ENCODE data around the gene SHC4. TPM values are rescaled to one million over a fixed set of nuclear protein-coding genes. Genes with fewer than 3 reads are reported as not detected.

The SHC4 gene
- total and polyA plus RNA-seq, 2 of the 8 experiments (the other 6 are each of a cell fraction or from before 2014, with no cell fraction given) = 0.15 to 0.30 TPM

GRCh38 chr15:48984021-48984710 is 20.4 kb upstream of the SHC4 start:
- Histone ChIP-seq H2BK120ac (replicated peaks; ENCODE audit: low read depth, low read length) (no peak overlapping the region), H3K56ac (replicated peaks; ENCODE audit: insufficient read length, low read depth, low read length) (no peak overlapping the region), H3K23ac (ENCODE audit: insufficient read length) (no peak overlapping the region), H3K23me2 (ENCODE audit: low read depth, low read length) (no peaks in the 10 kb centered on the region), H4K91ac (replicated peaks; ENCODE audit: insufficient read length, low read length) (no peak overlapping the region), H3K9ac (replicated peaks in 1 of 4; ENCODE audit: extremely low read depth in 1 of 4, low read depth in 3 of 4, low read length in 3 of 4) (no peak overlapping the region), H2BK20ac (ENCODE audit: low read length) (no peak overlapping the region), H2BK5ac (ENCODE audit: low read depth, low read length) (no peak overlapping the region), H3K36me3 (ENCODE audit: control insufficient read depth in 2 of 4, insufficient read depth in 4 of 4, low read length in 3 of 4) (no peaks in the 10 kb centered on the region), H3K27me3 (replicated peaks in 1 of 4; ENCODE audit: control insufficient read depth in 3 of 4, extremely low read depth in 1 of 4, insufficient read depth in 3 of 4, low read length in 3 of 4) (no peaks in the 10 kb centered on the region), H3K4me1 (replicated peaks in 1 of 4; ENCODE audit: control insufficient read depth in 3 of 4, insufficient read depth in 4 of 4, low read length in 3 of 4) (no peaks in the 10 kb centered on the region), H3K14ac (ENCODE audit: insufficient read length) (no peak overlapping the region), H2BK12ac (ENCODE audit: low read depth, low read length) (no peak overlapping the region), H4K5ac (ENCODE audit: insufficient read length, low read depth, low read length) (no peak overlapping the region), H4K20me1 (replicated peaks in 1 of 2; ENCODE audit: control insufficient read depth in 1 of 2, insufficient read depth in 2 of 2, low read length in 2 of 2) (no peaks in the 10 kb centered on the region), H2AK5ac (ENCODE audit: low read depth, low read length) (no peak overlapping the region), H3K79me2 (ENCODE audit: control insufficient read depth in 1 of 2, insufficient read depth in 2 of 2, low read length in 2 of 2) (no peaks in the 10 kb centered on the region), H3K18ac (ENCODE audit: extremely low read depth, low read length) (no peak overlapping the region), H3K79me1 (ENCODE audit: low read depth, low read length) (no peaks in the 10 kb centered on the region), H3K4ac (replicated peaks; ENCODE audit: insufficient read length, low read depth, low read length) (no peak overlapping the region), H4K8ac (ENCODE audit: extremely low read depth, insufficient read depth, low read length) (no peak overlapping the region), H2AFZ (ENCODE audit: low read length) (no peak overlapping the region), H2BK15ac (ENCODE audit: low read length) (no peak overlapping the region), H3K9me3 (ENCODE audit: insufficient read depth in 2 of 2, low read depth in 1 of 2, low read length in 1 of 2) (no peaks in the 10 kb centered on the region), H3K4me2 (ENCODE audit: insufficient read depth in 1 of 2, low read depth in 2 of 2, low read length in 2 of 2) (no peak overlapping the region), H3K4me3 (ENCODE audit: extremely low read depth in 1 of 4, insufficient read depth in 2 of 4, low read depth in 3 of 4, low read length in 4 of 4) (no peak overlapping the region), H3K27ac (ENCODE audit: low read depth, low read length) (no peak overlapping the region)
- no peak for TF ChIP-seq NANOG (IDR thresholded peaks at IDR 0.05; ENCODE audit: insufficient read depth, low read depth, low read length, poor library complexity, severe bottlenecking)
- no peak for TF ChIP-seq USF2 (IDR thresholded peaks at IDR 0.05; ENCODE audit: low read length)
- TF ChIP-seq FOSL1 (IDR thresholded peaks at IDR 0.05; ENCODE audit: insufficient read depth, low read depth, low read length) = no peak
- no peak for TF ChIP-seq MAFK (IDR thresholded peaks at IDR 0.05; ENCODE audit: low read depth, low read length)
- ChIA-PET POLR2A (ENCODE audit: partially characterized antibody) (interaction anchor here (1.3 kb wide), 1 partner anchor 8 kb away, joined by 5 read pairs; no protein-coding TSS in a partner anchor), CTCF (ENCODE audit: partially characterized antibody) (interaction anchor here (1.3 to 3.9 kb wide), 2 partner anchors 9 to 122 kb away, joined by 6 to 20 read pairs; no protein-coding TSS in a partner anchor)
- DNase-seq (ENCODE audit: low read depth in 1 of 2, low spot score in 2 of 2) (no peak), FAIRE-seq (no peak)
- WGBS, 2 experiments (ENCODE audit: extremely low coverage in 1 of 2, insufficient coverage in 1 of 2, insufficient read length in 1 of 2, insufficient replicate concordance in 2 of 2, low coverage in 1 of 2, low lambda C conversion rate in 2 of 2, missing lambda C conversion rate in 1 of 2) = 87% methylated on average over 7 of the region's 7 CpGs; no CpG with 5 or more reads in 1 of the 2 experiments
